ENCODE data around the gene KCNN3.

KCNN3 gene

GRCh38 chr1:154861607-154862094, 8.4 kb downstream of the KCNN3 start:
- DNase-seq (ENCODE audit: low read depth, low spot score): no peak

- no peak for DNase-seq (ENCODE audit: low read depth, low spot score)
These were observed 9.8 kb downstream of the KCNN3 start for GRCh38 chr1:154860156-154860870.

GRCh38 chr1:154859786-154860155, 10.3 kb downstream of the KCNN3 start:
- DNase-seq (ENCODE audit: low read depth, low spot score): no peak

- DNase-seq (ENCODE audit: low read depth, low spot score): no peak
These were observed 10.8 kb downstream of the KCNN3 start for GRCh38 chr1:154859151-154859785.

- no peak for DNase-seq (ENCODE audit: low read depth, low spot score)
These were observed 12.5 kb downstream of the KCNN3 start for GRCh38 chr1:154857441-154858215.

- no peak for DNase-seq (ENCODE audit: low read depth, low spot score)
These were observed 13.1 kb downstream of the KCNN3 start for GRCh38 chr1:154857022-154857421.

GRCh38 chr1:154856544-154856943, 13.5 kb downstream of the KCNN3 start:
- no peak for DNase-seq (ENCODE audit: low read depth, low spot score)

- no peak for DNase-seq (ENCODE audit: low read depth, low spot score)
These were observed 14.0 kb downstream of the KCNN3 start for GRCh38 chr1:154856049-154856448.

GRCh38 chr1:154855186-154855851, 14.8 kb downstream of the KCNN3 start:
- DNase-seq (ENCODE audit: low read depth, low spot score): no peak

GRCh38 chr1:154852845-154853244, 17.2 kb downstream of the KCNN3 start:
- no peak for DNase-seq (ENCODE audit: low read depth, low spot score)

GRCh38 chr1:154851392-154852177, 18.5 kb downstream of the KCNN3 start:
- no peak for DNase-seq (ENCODE audit: low read depth, low spot score)

- DNase-seq (ENCODE audit: low read depth, low spot score): no peak
These were observed 20.4 kb downstream of the KCNN3 start for GRCh38 chr1:154849645-154850131.

GRCh38 chr1:154848983-154849382, 21.1 kb downstream of the KCNN3 start:
- no peak for DNase-seq (ENCODE audit: low read depth, low spot score)

GRCh38 chr1:154847891-154848290, 22.2 kb downstream of the KCNN3 start:
- DNase-seq (ENCODE audit: low read depth, low spot score): no peak

GRCh38 chr1:154846565-154847442, 23.3 kb downstream of the KCNN3 start:
- DNase-seq (ENCODE audit: low read depth, low spot score): no peak

- DNase-seq (ENCODE audit: low read depth, low spot score): no peak
These were observed 24.2 kb downstream of the KCNN3 start for GRCh38 chr1:154845879-154846278.

GRCh38 chr1:154845174-154845573, 24.9 kb downstream of the KCNN3 start:
- DNase-seq (ENCODE audit: low read depth, low spot score): no peak

GRCh38 chr1:154844297-154844681, 25.8 kb downstream of the KCNN3 start:
- no peak for DNase-seq (ENCODE audit: low read depth, low spot score)

- DNase-seq (ENCODE audit: low read depth, low spot score): no peak
These were observed 26.3 kb downstream of the KCNN3 start for GRCh38 chr1:154843636-154844296.
